Stomach smooth muscle (tissue), 2 donors: ENCODE data around the gene NEUROD2.

Experiments used
- H3K27ac ChIP-seq: one replicate; pipeline ENCODE4 v1.7.0; 2013; ENCODE audit warnings: mild to moderate bottlenecking, low read length, inconsistent platforms
- H3K27me3 ChIP-seq, 2 donors: one replicate each; pipeline ENCODE4 v1.7.0; 2013; ENCODE audit warnings: low read length in 2 of 2; ENCODE audit not compliant: insufficient read depth in 2 of 2, control insufficient read depth in 1 of 2
- H3K36me3 ChIP-seq, 2 donors: one replicate each; pipeline ENCODE4 v1.7.0; 2013; ENCODE audit warnings: low read length in 2 of 2; ENCODE audit not compliant: control insufficient read depth in 2 of 2, insufficient read depth in 2 of 2
- H3K4me1 ChIP-seq: one replicate; pipeline ENCODE4 v1.7.0; 2013; ENCODE audit warnings: low read length; ENCODE audit not compliant: control insufficient read depth, insufficient read depth
- H3K4me3 ChIP-seq, 2 donors: one replicate each; pipeline ENCODE4 v1.7.0; 2013; ENCODE audit warnings: low read length in 2 of 2
- H3K9ac ChIP-seq, 2 donors: one replicate each; pipeline ENCODE4 v1.7.0; 2013; ENCODE audit warnings: low read length in 2 of 2, mild to moderate bottlenecking in 1 of 2
- H3K9me3 ChIP-seq, 2 donors: one replicate each; pipeline ENCODE4 v1.7.0; 2013; ENCODE audit warnings: low read length in 2 of 2; ENCODE audit not compliant: control insufficient read depth in 2 of 2
- donor health status: healthy.
- donor health status: Pancreatic carcinoma.

Gene NEUROD2

DNA sequence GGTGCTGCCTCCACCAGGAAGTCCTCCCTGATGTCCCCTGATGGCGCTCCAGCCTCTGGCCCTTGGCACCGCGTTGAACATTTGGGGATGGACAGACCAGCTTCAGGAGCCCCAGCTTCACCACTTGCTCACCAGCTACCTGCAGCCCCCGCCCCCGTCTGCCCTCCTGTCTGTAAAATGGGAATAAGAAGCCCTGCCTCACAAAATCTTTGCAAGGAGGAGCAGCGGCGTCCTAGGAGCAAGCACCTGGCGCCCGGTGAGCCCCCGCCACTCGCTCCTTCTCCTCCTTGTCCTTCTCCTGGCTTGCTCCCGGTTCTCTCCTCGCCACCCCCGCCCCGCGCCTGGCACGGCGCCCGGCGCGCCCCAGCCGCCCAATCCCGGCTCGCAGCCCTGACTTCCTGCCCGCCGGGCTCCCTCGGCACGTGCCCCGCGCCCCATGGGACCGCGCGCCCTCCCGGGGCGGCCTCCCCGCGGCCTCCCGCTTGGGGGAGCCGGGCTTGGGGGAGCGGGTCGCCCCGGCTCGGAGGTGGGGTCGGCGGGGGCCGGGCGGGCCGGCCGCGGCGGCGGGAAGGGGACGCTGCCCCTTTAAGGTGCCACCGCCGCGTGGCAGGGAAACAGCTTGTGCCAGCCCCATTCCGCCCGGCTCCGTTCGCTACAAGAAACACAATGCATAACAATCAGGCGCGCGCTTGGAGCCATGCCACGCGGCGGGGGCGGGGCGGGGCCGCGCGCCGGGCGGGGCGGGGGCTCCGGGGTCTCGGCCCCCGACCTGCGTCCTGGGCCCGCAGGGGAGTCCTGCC is 9.9 kb upstream of the NEUROD2 start:
- Histone ChIP-seq H3K4me1 (peaks cover 19% of the 10 kb centered on the region), H3K27ac (no peak overlapping the region), H3K9ac (no peak overlapping the region), H3K36me3 (no peaks in the 10 kb centered on the region), H3K9me3 (no peaks in the 10 kb centered on the region), H3K4me3 (peak overlapping the region; percentile 52 to 71), H3K27me3 (peaks cover 20 to 22% of the 10 kb centered on the region in 2 donors)

DNA sequence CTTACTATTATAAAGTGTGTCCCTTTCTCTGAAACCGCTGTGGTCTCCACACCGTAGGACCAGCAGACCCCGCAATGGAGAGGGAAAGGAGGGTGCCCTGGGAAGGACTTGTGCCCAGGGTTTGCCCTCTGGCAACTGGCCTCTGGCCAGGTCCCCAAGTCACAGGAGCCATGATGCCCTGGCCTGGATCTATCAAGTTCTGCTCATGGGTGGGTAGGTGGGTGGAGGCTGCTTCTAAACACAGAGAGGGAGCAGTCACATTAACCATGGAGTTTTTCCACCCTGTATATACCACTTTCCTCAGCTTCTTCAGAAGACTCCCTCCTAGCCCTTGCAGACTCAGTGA is 9.4 kb upstream of the NEUROD2 start:
- no peak overlapping the region for H3K9ac ChIP-seq
- peak overlapping the region; percentile 25 to 71 for H3K4me3 ChIP-seq
- H3K9me3 ChIP-seq, result no peaks in the 10 kb centered on the region
- peaks cover 20 to 26% of the 10 kb centered on the region in 2 donors for H3K27me3 ChIP-seq
- no peak overlapping the region for H3K27ac ChIP-seq
- peaks cover 15% of the 10 kb centered on the region for H3K4me1 ChIP-seq
- H3K36me3 ChIP-seq, result no peaks in the 10 kb centered on the region

GRCh38 chr17:39615434-39615833 is 7.7 kb upstream of the NEUROD2 start:
- Histone ChIP-seq H3K27me3 (peaks cover 19 to 24% of the 10 kb centered on the region in 2 donors), H3K4me1 (peaks cover 11% of the 10 kb centered on the region), H3K9me3 (no peaks in the 10 kb centered on the region), H3K27ac (no peak overlapping the region), H3K36me3 (no peaks in the 10 kb centered on the region), H3K9ac (no peak overlapping the region), H3K4me3 (no peak overlapping the region)

DNA sequence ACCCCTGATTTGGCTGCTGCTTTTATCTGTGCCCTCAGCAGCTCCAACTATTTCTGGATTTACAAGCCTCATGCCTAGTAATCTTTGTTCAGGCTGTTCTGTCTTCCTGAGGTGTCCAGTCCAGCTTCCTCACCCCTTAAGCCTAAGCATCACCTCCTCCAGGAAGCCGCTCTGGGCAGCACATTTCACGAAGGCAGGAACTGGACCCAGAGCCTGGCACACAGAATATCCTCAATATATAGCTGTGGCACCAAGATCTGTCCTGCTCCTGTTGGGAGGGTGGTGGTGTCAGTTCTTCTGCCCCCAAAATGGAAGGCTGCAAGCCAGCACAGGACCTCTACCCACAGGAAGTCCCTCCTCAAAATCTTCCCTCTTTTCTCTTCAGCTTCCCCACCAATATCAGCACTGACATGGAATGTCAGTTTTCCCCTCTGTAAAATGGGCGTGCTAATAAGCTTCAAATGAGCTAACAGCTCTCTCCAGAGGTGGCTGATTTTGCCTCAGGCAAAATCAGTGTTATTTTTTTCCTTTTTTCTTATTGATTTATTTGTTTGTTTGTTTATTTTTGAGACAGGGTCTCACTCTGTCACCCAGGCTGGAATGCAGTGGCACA is 6.9 kb upstream of the NEUROD2 start:
- Histone ChIP-seq H3K9me3 (no peaks in the 10 kb centered on the region), H3K27me3 (peaks cover 21 to 27% of the 10 kb centered on the region in 2 donors), H3K9ac (no peak overlapping the region), H3K4me1 (peaks cover 11% of the 10 kb centered on the region), H3K4me3 (no peak overlapping the region), H3K27ac (no peak overlapping the region), H3K36me3 (no peaks in the 10 kb centered on the region)

GRCh38 chr17:39612935-39613464 is 5.3 kb upstream of the NEUROD2 start:
- Histone ChIP-seq H3K9ac (no peak overlapping the region), H3K27ac (no peak overlapping the region), H3K27me3 (peaks cover 36 to 40% of the 10 kb centered on the region in 2 donors), H3K4me1 (peaks cover 5% of the 10 kb centered on the region), H3K4me3 (no peak overlapping the region), H3K36me3 (no peaks in the 10 kb centered on the region), H3K9me3 (no peaks in the 10 kb centered on the region)

DNA sequence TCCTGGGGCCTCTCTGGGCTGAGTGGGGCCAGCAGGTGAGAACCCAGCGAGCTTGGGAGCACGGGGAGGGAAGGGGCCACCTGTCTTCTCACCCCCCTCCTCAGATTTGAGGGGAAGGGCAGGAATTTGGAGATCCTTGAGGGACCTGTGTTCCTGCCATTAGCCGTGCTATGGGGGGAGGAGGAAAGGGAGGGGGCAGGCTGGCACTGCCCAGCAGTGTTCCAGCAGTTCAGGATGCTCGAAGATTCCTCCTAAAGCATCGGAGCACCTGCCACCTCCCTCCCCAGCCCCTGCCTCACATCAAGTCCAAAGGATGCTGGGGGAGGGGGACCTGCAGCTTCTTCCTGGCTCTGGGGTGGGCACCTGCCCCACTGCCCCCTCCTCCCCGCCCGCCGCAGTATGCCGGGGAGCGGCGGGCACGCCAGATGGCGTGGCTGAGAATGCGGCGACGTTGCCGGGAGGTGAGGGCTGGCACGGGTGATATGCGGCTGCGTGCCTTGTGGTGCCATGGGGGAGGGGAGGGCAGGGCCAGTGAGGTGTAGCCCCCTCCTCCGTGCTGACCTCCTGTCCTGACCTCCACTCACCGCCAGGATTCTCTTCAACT is 4.7 kb upstream of the NEUROD2 start:
- Histone ChIP-seq H3K9me3 (no peaks in the 10 kb centered on the region), H3K4me1 (peaks cover 2% of the 10 kb centered on the region), H3K9ac (no peak overlapping the region), H3K27me3 (peaks cover 39 to 44% of the 10 kb centered on the region in 2 donors), H3K4me3 (no peak overlapping the region), H3K36me3 (no peaks in the 10 kb centered on the region), H3K27ac (no peak overlapping the region)

GRCh38 chr17:39611401-39612112 is 3.8 kb upstream of the NEUROD2 start:
- peaks cover 37 to 46% of the 10 kb centered on the region in 2 donors for H3K27me3 ChIP-seq

DNA sequence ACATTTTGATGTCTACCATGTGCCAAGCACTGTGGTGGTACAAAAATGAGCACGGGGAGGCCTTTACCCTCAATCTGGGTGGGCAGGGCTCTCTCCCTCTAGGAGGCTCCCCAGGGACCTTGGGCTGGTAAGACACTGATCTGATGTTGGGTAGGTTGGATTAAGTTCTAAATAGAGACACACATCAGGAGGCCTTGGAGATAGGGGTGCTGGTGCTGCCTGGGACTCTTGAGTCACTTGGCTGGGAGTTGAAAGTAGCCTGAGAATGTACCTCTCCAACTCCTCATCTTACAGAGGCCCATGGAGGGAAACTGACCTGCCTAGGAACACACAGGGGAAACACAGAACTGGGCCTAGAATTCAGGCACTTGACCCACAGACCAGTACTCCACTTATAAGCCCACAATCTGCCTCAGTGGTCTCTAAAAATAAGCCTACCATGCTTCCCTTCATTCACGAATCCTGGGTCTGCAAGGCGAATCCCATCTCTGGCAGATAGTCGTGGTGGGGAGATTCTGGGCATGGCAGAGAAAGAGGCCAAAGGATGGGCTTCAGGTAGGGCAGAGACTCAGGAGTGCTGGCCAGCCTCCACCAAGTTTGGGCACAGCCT is 1.8 kb upstream of the NEUROD2 start:
- no peak overlapping the region for H3K4me3 ChIP-seq
- no peak overlapping the region for H3K9ac ChIP-seq
- H3K36me3 ChIP-seq, result no peaks in the 10 kb centered on the region
- H3K27me3 ChIP-seq, result peaks cover 42 to 63% of the 10 kb centered on the region in 2 donors
- H3K9me3 ChIP-seq, result no peaks in the 10 kb centered on the region
- H3K27ac ChIP-seq, result no peak overlapping the region
- H3K4me1 ChIP-seq, result peaks cover 24% of the 10 kb centered on the region

More at GRCh38 chr17:39611401-39612112, 3.8 kb upstream of the NEUROD2 start:
- H3K9me3 ChIP-seq, result no peaks in the 10 kb centered on the region
- peaks cover 7% of the 10 kb centered on the region for H3K4me1 ChIP-seq
- H3K36me3 ChIP-seq, result no peaks in the 10 kb centered on the region
- no peak overlapping the region for H3K27ac ChIP-seq
- no peak overlapping the region for H3K4me3 ChIP-seq
- no peak overlapping the region for H3K9ac ChIP-seq

DNA sequence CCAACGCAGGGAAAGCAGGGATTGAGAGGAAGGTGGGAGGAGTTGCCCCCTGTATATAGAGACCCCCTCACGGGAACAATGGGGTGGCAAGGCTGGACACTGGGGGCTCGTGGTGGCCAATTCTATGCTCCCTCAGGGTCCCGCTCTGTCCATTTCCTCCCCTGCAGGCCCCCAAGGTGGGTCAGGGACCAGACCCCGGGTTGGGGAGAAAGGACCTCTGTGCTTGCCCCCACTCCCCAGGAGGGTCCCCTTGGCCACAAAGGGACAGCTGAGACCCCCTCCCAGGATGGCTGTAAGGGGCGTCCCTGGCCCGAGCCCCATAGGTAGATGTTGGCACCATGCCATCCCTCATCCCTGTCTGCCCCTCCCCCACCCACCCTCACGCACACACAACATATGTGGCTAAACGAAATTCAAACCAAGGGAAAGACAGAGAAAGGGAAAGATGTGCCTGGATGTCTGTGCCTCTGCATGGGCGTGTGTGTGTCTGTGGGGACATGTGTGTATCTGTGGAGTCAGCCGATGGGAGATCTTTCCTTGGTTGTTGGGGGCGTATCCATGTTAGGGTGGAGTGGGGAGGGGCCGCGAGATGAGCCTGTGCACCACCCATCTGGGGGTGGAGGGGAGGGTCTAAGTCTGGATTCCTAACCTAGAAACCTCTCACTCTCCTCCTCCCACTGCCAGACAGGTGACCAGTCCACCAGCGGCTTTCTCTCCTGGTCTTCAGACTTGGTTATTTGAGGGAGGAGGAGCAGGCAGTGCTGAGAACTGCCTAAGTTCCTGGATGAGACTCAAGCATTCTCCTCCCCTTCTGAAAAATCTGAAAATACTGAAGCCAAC is 642 bp upstream of the NEUROD2 start:
- no peak overlapping the region for H3K27ac ChIP-seq
- no peak overlapping the region for H3K4me3 ChIP-seq
- H3K27me3 ChIP-seq, result peaks cover 45 to 70% of the 10 kb centered on the region in 2 donors
- peaks cover 24% of the 10 kb centered on the region for H3K4me1 ChIP-seq
- H3K9me3 ChIP-seq, result no peaks in the 10 kb centered on the region
- H3K36me3 ChIP-seq, result no peaks in the 10 kb centered on the region
- H3K9ac ChIP-seq, result no peak overlapping the region
